Measurements from ENCODE around the gene CNBP. TPM values are rescaled to one million over a fixed set of nuclear protein-coding genes. Genes with fewer than 3 reads are reported as not detected.

The CNBP gene
- total RNA-seq, 4 donors from 2014 or later: 191 to 261 (median 231) TPM

GRCh38 chr3:129123314-129124060 lies 60.2 kb downstream of the CNBP start:
- H3K36me3 ChIP-seq: peaks cover 0 to 8% (median 0%) of the 10 kb centered on the region in 3 donors
- TF ChIP-seq CTCF (IDR thresholded peaks at IDR 0.05): no peak
- TF ChIP-seq POLR2A (IDR thresholded peaks at IDR 0.05): no peak
- no peak overlapping the region for H3K4me3 ChIP-seq
- peak in 2 of 3 donors; percentile 26 to 52 for DNase-seq
- no peaks in the 10 kb centered on the region for H3K9me3 ChIP-seq
- no peaks in the 10 kb centered on the region for H3K27me3 ChIP-seq
- peaks cover 0 to 31% (median 13%) of the 10 kb centered on the region in 4 donors for H3K4me1 ChIP-seq
- H3K27ac ChIP-seq: peak overlapping the region in 3 of 4 donors; percentile 90 to 98 (median 97)

GRCh38 chr3:129122412-129123011 lies 61.2 kb downstream of the CNBP start:
- TF ChIP-seq CTCF (IDR thresholded peaks at IDR 0.05) (no peak), POLR2A (IDR thresholded peaks at IDR 0.05) (no peak)
- Histone ChIP-seq H3K27me3 (no peaks in the 10 kb centered on the region), H3K9me3 (no peaks in the 10 kb centered on the region), H3K27ac (peak overlapping the region; percentile 85 to 98 (median 94)), H3K4me3 (peak overlapping the region; percentile 65 to 95 (median 89)), H3K36me3 (peaks cover 0 to 4% (median 0%) of the 10 kb centered on the region in 3 donors), H3K4me1 (peaks cover 0 to 34% (median 13%) of the 10 kb centered on the region in 4 donors)
- DNase-seq: no peak

GRCh38 chr3:129121792-129122411 lies 61.8 kb downstream of the CNBP start, which contains the start of gene RAB43:
TSS of gene RAB43 (minus strand) at chr3:129121804. CDS start at chr3:129121489, 315 bp downstream.
- peak within 1 kb of the TSS; percentile 65 to 95 (median 89) for H3K4me3 ChIP-seq
- TF ChIP-seq POLR2A (IDR thresholded peaks at IDR 0.05): no peak
- TF ChIP-seq CTCF (IDR thresholded peaks at IDR 0.05): no peak
- peaks cover 0 to 4% (median 0%) of the 10 kb centered on the region in 3 donors for H3K36me3 ChIP-seq
- DNase-seq: peak; percentile 89 to 94 (median 94)
- peak within 1 kb of the TSS; percentile 85 to 98 (median 94) for H3K27ac ChIP-seq
- no peaks in the 10 kb centered on the region for H3K9me3 ChIP-seq
- peaks cover 0 to 40% (median 13%) of the 10 kb centered on the region in 4 donors for H3K4me1 ChIP-seq
- H3K27me3 ChIP-seq: no peaks in the 10 kb centered on the region

GRCh38 chr3:129121016-129121791 lies 62.5 kb downstream of the CNBP start:
- peak overlapping the region; percentile 65 to 95 (median 89) for H3K4me3 ChIP-seq
- peaks cover 0 to 4% (median 0%) of the 10 kb centered on the region in 3 donors for H3K36me3 ChIP-seq
- H3K4me1 ChIP-seq: peaks cover 5 to 47% (median 13%) of the 10 kb centered on the region in 4 donors
- TF ChIP-seq CTCF (IDR thresholded peaks at IDR 0.05) (peak in 1 of 6 experiments; percentile 11), POLR2A (IDR thresholded peaks at IDR 0.05) (peak; percentile 13 to 36)
- H3K27ac ChIP-seq: peak overlapping the region; percentile 85 to 98 (median 94)
- DNase-seq: peak in 2 of 3 donors; percentile 28 to 52
- no peaks in the 10 kb centered on the region for H3K27me3 ChIP-seq
- H3K9me3 ChIP-seq: no peaks in the 10 kb centered on the region

Measured in Peyer's patch (tissue), 4 donors.